KMS-11 (cell line): ENCODE data around the gene EVI5.

Source experiments
- H2AFZ ChIP-seq: fragments of 200-600 bp; sonication (generic); 2 replicates; pipeline ENCODE4 v1.6.1; 2016; ENCODE audit warnings: antibody characterized with exemption, mixed run types, low read depth
- H3K27ac ChIP-seq: fragments of 200-600 bp; sonication (generic); 2 replicates; pipeline ENCODE4 v1.6.1; 2016; ENCODE audit warnings: mild to moderate bottlenecking, mixed run types
- H3K27me3 ChIP-seq: fragments of 200-600 bp; sonication (generic); 2 replicates; pipeline ENCODE4 v1.6.1; 2017; ENCODE audit warnings: mild to moderate bottlenecking, low read depth, mixed run types, moderate library complexity; ENCODE audit not compliant: insufficient read depth
- H3K36me3 ChIP-seq: fragments of 200-600 bp; sonication (generic); 2 replicates; pipeline ENCODE4 v1.6.1; 2017; ENCODE audit warnings: mild to moderate bottlenecking, mixed run types; ENCODE audit not compliant: insufficient read depth
- H3K4me1 ChIP-seq: fragments of 200-600 bp; sonication (generic); 2 replicates; pipeline ENCODE4 v1.6.1; 2016; ENCODE audit warnings: mild to moderate bottlenecking, low read depth, mixed run types; ENCODE audit not compliant: poor library complexity, severe bottlenecking
- H3K4me2 ChIP-seq: fragments of 200-600 bp; sonication (generic); 2 replicates; pipeline ENCODE4 v1.7.0; 2016; ENCODE audit warnings: mild to moderate bottlenecking, mixed run types
- H3K4me3 ChIP-seq: fragments of 200-600 bp; sonication (generic); IDR thresholded peaks from 2 replicates; pipeline ENCODE4 v1.6.1; 2017; ENCODE audit warnings: low read depth, low read length, mixed read lengths; ENCODE audit not compliant: insufficient read depth
- H3K79me2 ChIP-seq: fragments of 200-600 bp; sonication (generic); 2 replicates; pipeline ENCODE4 v1.6.1; 2016; ENCODE audit warnings: low read depth, mixed run types; ENCODE audit not compliant: insufficient read depth
- H3K9ac ChIP-seq: fragments of 200-600 bp; sonication (generic); 2 replicates; pipeline ENCODE4 v1.6.1; 2016; ENCODE audit warnings: mild to moderate bottlenecking, mixed run types
- H4K20me1 ChIP-seq: fragments of 200-600 bp; sonication (generic); 2 replicates; pipeline ENCODE4 v1.6.1; 2016; ENCODE audit warnings: mild to moderate bottlenecking, mixed run types; ENCODE audit not compliant: insufficient read depth
- CTCF ChIP-seq: fragments of 200-600 bp; sonication (generic); conservative IDR thresholded peaks from 2 replicates; pipeline ENCODE4 v1.6.1; 2017; ENCODE audit warnings: low read depth, mild to moderate bottlenecking, antibody characterized with exemption, low read length, moderate library complexity, mixed read lengths

Gene EVI5

GRCh38 chr1:92464588-92465255 is 320.2 kb downstream of the EVI5 start:
- H3K4me2 ChIP-seq, result no peak overlapping the region
- H3K79me2 ChIP-seq, result no peaks in the 10 kb centered on the region
- no peak overlapping the region for H3K27ac ChIP-seq
- no peaks in the 10 kb centered on the region for H4K20me1 ChIP-seq
- H3K4me1 ChIP-seq, result peaks cover 24% of the 10 kb centered on the region
- H3K27me3 ChIP-seq, result no peaks in the 10 kb centered on the region
- H3K36me3 ChIP-seq, result no peaks in the 10 kb centered on the region
- no peak overlapping the region for H3K4me3 ChIP-seq
- H3K9ac ChIP-seq, result no peak overlapping the region
- TF ChIP-seq CTCF, result no peak
- H2AFZ ChIP-seq, result no peak overlapping the region

- H2AFZ ChIP-seq, result no peak overlapping the region
- H3K79me2 ChIP-seq, result no peaks in the 10 kb centered on the region
- no peaks in the 10 kb centered on the region for H3K36me3 ChIP-seq
- H3K4me1 ChIP-seq, result peaks cover 24% of the 10 kb centered on the region
- H4K20me1 ChIP-seq, result no peaks in the 10 kb centered on the region
- H3K27ac ChIP-seq, result no peak overlapping the region
- peak overlapping the region; percentile 52 for H3K4me2 ChIP-seq
- no peak; the same call in 1 of the 2 replicates for TF ChIP-seq CTCF
- H3K9ac ChIP-seq, result no peak overlapping the region
- H3K27me3 ChIP-seq, result no peaks in the 10 kb centered on the region
- H3K4me3 ChIP-seq, result no peak overlapping the region
Observed at GRCh38 chr1:92461364-92462097, 323.4 kb downstream of the EVI5 start.

GRCh38 chr1:92459871-92460320 is 325.0 kb downstream of the EVI5 start:
- H3K4me1 ChIP-seq, result peaks cover 22% of the 10 kb centered on the region
- no peak overlapping the region for H3K27ac ChIP-seq
- H2AFZ ChIP-seq, result no peak overlapping the region
- H3K79me2 ChIP-seq, result no peaks in the 10 kb centered on the region
- no peaks in the 10 kb centered on the region for H3K27me3 ChIP-seq
- no peaks in the 10 kb centered on the region for H3K36me3 ChIP-seq
- TF ChIP-seq CTCF, result no peak
- H4K20me1 ChIP-seq, result no peaks in the 10 kb centered on the region
- H3K9ac ChIP-seq, result no peak overlapping the region
- no peak overlapping the region for H3K4me2 ChIP-seq
- H3K4me3 ChIP-seq, result no peak overlapping the region
